Esophagus squamous epithelium (tissue), 5 donors: ENCODE measurements around the gene GALNT17. TPM values are rescaled to one million over a fixed set of nuclear protein-coding genes. Genes with fewer than 3 reads are reported as not detected.
"Not testable (repeated sequence)": the region's sequence is repeated elsewhere in the genome, so short reads cannot be mapped to it uniquely, and the experiment has no call there.

ENCODE experiments used
- DNase-seq: peaks from one replicate; lab custom pipeline; 2025; lab: John Stamatoyannopoulos, UW
- H3K27ac ChIP-seq, 4 donors: fragments of 200-600 bp; sonication (generic); one replicate each; pipeline ENCODE4 v1.5.1; 2016 to 2019; ENCODE audit warnings: mild to moderate bottlenecking in 1 of 4
- H3K27me3 ChIP-seq, 4 donors: fragments of 200-600 bp; sonication (generic); 1 replicate in 3 of 4; 2 replicates in 1 of 4; pipeline versions ENCODE4 v1.5.1 to v1.6.0; 2017 to 2021; ENCODE audit warnings: antibody characterized with exemption in 1 of 4
- H3K36me3 ChIP-seq, 3 donors: fragments of 200-600 bp; sonication (generic); one replicate each; pipeline ENCODE4 v1.5.1; 2016 to 2019
- H3K4me1 ChIP-seq, 3 donors: fragments of 200-600 bp; sonication (generic); one replicate each; pipeline ENCODE4 v1.5.1; 2017 to 2019
- H3K4me3 ChIP-seq, 4 donors: fragments of 200-600 bp; sonication (generic); 1 replicate in 3 of 4; 2 replicates in 1 of 4; pipeline ENCODE4 v1.5.1; 2016 to 2019; ENCODE audit warnings: mild to moderate bottlenecking in 2 of 4, moderate library complexity in 1 of 4
- H3K9me3 ChIP-seq, 3 donors: fragments of 200-600 bp; sonication (generic); one replicate each; pipeline ENCODE4 v1.5.1; 2016 to 2019
- CTCF ChIP-seq, 6 experiments: fragments of 450-650 bp in 4 of 6; fragments of 200-600 bp in 2 of 6; sonication (generic) in 2 of 6; IDR thresholded peaks; one replicate each; pipeline ENCODE4 v1.5.1; 2016 to 2019; ENCODE audit warnings: antibody characterized with exemption in 6 of 6, mild to moderate bottlenecking in 4 of 6, moderate library complexity in 4 of 6
- POLR2A ChIP-seq, 4 donors: fragments of 450-650 bp; IDR thresholded peaks; one replicate each; pipeline ENCODE4 v1.6.1; 2017; ENCODE audit warnings: antibody characterized with exemption in 4 of 4, mild to moderate bottlenecking in 4 of 4, moderate library complexity in 3 of 4
- WGBS, 2 donors: methylation state at CpG; one replicate each; pipeline ENCODE4 v1.1.5; 2018; 5-methylcytosine and 5-hydroxymethylcytosine counted together
- intact Hi-C: fragments of 100-400 bp; cut with DNase I; formaldehyde crosslinking; loops from one replicate; pipeline ENCODE4 v1.15.0; 2022
- total RNA-seq, 4 donors: library from RNA; depleted of rRNA; stranded (reverse); fragments of >200 nt; gene quantifications; one replicate each; pipeline ENCODE4 v1.1.0, GENCODE V29; 2016
- donor health status: DM: yes; HTN: yes; CAD: no.

The GALNT17 gene
- total RNA-seq, 4 donors from 2014 or later, result 1.6 to 22.1 (median 2.5) TPM

- H3K4me1 ChIP-seq, result no peaks in the 10 kb centered on the region
- no peak overlapping the region for H3K27ac ChIP-seq
- 65 to 77% methylated on average over 1 of the region's 1 CpG for WGBS, 2 donors
- no peaks in the 10 kb centered on the region for H3K27me3 ChIP-seq
- H3K4me3 ChIP-seq, result no peak overlapping the region
- no peaks in the 10 kb centered on the region for H3K36me3 ChIP-seq
- intact Hi-C loops, result no loop called here
- no peaks in the 10 kb centered on the region for H3K9me3 ChIP-seq
- TF ChIP-seq POLR2A (IDR thresholded peaks at IDR 0.05) (no peak), CTCF (IDR thresholded peaks at IDR 0.05) (no peak)
- no peak for DNase-seq
These were observed 448.1 kb downstream of the GALNT17 start for GRCh38 chr7:71580027-71580426.

GRCh38 chr7:71584256-71584655 lies 452.3 kb downstream of the GALNT17 start:
- WGBS, 2 donors, result 39 to 41% methylated on average over 3 of the region's 3 CpGs
- intact Hi-C loops, result no loop called here

GRCh38 chr7:71591876-71592275 lies 459.9 kb downstream of the GALNT17 start:
- Histone ChIP-seq H3K4me1 (no peaks in the 10 kb centered on the region), H3K4me3 (no peak overlapping the region), H3K36me3 (no peaks in the 10 kb centered on the region), H3K27me3 (no peaks in the 10 kb centered on the region), H3K9me3 (no peaks in the 10 kb centered on the region), H3K27ac (no peak overlapping the region)
- intact Hi-C loops, result no loop called here
- WGBS, 2 donors, result 75 to 87% methylated on average over 7 of the region's 7 CpGs
- TF ChIP-seq POLR2A (IDR thresholded peaks at IDR 0.05) (no peak), CTCF (IDR thresholded peaks at IDR 0.05) (no peak)
- DNase-seq, result no peak

More at GRCh38 chr7:71584256-71584655, 452.3 kb downstream of the GALNT17 start:
- no peaks in the 10 kb centered on the region for H3K36me3 ChIP-seq
- no peaks in the 10 kb centered on the region for H3K4me1 ChIP-seq
- DNase-seq, result no peak
- no peak overlapping the region for H3K4me3 ChIP-seq
- TF ChIP-seq CTCF (IDR thresholded peaks at IDR 0.05) (no peak), POLR2A (IDR thresholded peaks at IDR 0.05) (no peak)
- no peak overlapping the region for H3K27ac ChIP-seq
- H3K27me3 ChIP-seq, result no peaks in the 10 kb centered on the region
- H3K9me3 ChIP-seq, result no peaks in the 10 kb centered on the region

GRCh38 chr7:71592388-71592787 lies 460.4 kb downstream of the GALNT17 start:
- H3K27me3 ChIP-seq, H3K9me3 ChIP-seq, H3K27ac ChIP-seq, H3K36me3 ChIP-seq, H3K4me1 ChIP-seq, DNase-seq, H3K4me3 ChIP-seq, intact Hi-C loops: not testable (repeated sequence)
- 66 to 76% methylated on average over 4 of the region's 4 CpGs for WGBS, 2 donors

GRCh38 chr7:71594736-71595135 lies 462.8 kb downstream of the GALNT17 start:
- no peak overlapping the region for H3K4me3 ChIP-seq
- no peaks in the 10 kb centered on the region for H3K4me1 ChIP-seq
- TF ChIP-seq POLR2A (IDR thresholded peaks at IDR 0.05), result no peak
- no peaks in the 10 kb centered on the region for H3K9me3 ChIP-seq
- no peaks in the 10 kb centered on the region for H3K27me3 ChIP-seq
- intact Hi-C loops, result no loop called here
- DNase-seq, result no peak
- H3K27ac ChIP-seq, result no peak overlapping the region
- H3K36me3 ChIP-seq, result no peaks in the 10 kb centered on the region

- Histone ChIP-seq H3K9me3 (no peaks in the 10 kb centered on the region), H3K4me3 (no peak overlapping the region), H3K27me3 (no peaks in the 10 kb centered on the region), H3K4me1 (no peaks in the 10 kb centered on the region), H3K27ac (no peak overlapping the region), H3K36me3 (no peaks in the 10 kb centered on the region)
- 82 to 88% methylated on average over 3 of the region's 3 CpGs for WGBS, 2 donors
- intact Hi-C loops, result no loop called here
- no peak for DNase-seq
- TF ChIP-seq POLR2A (IDR thresholded peaks at IDR 0.05) (no peak), CTCF (IDR thresholded peaks at IDR 0.05) (no peak)
These were observed 463.2 kb downstream of the GALNT17 start for GRCh38 chr7:71595176-71595575.
